SK-N-SH (cell line): ENCODE results near the gene KCNIP4. TPM values are rescaled to one million over a fixed set of nuclear protein-coding genes. Genes with fewer than 3 reads are reported as not detected.

Experiments used
- CTCF ChIA-PET: fragments of 300-600, 350-600 bp; formaldehyde crosslinking; extraction: SDS; loops from one replicate; lab custom pipeline; 2021; lab: Yijun Ruan, JAX
- POLR2A ChIA-PET: fragments of 350-600 bp; sonication (Branson Sonifier 250); formaldehyde crosslinking; extraction: SDS; loops from one replicate; lab custom pipeline; 2020; ENCODE audit warnings: antibody characterized with exemption, inconsistent platforms; lab: Yijun Ruan, JAX
- DNase-seq: peaks from one replicate; pipeline ENCODE4 v3.0.0; 2012
- H2AFZ ChIP-seq: fragments of 200-600 bp; sonication (generic); 2 replicates; pipeline ENCODE4 v1.8.1; 2016; ENCODE audit warnings: antibody characterized with exemption, mild to moderate bottlenecking, low read depth
- H3F3A ChIP-seq: fragments of 200-600 bp; sonication (generic); replicated peaks from 2 replicates; pipeline ENCODE3; 2016; ENCODE audit warnings: antibody characterized with exemption, mild to moderate bottlenecking; ENCODE audit not compliant: insufficient read depth
- H3K27ac ChIP-seq, 2 experiments: fragments of 200-500 bp in 1 of 2; fragments of 200-600 bp in 1 of 2; sonication (Bioruptor generic) in 1 of 2; sonication (generic), shearing (Covaris generic) in 1 of 2; 2 replicates each; pipeline versions ENCODE4 v1.5.1 to v1.6.1; 2014 to 2016; ENCODE audit warnings: low read depth in 2 of 2, inconsistent platforms in 1 of 2, low read length in 1 of 2, mild to moderate bottlenecking in 1 of 2, mixed read lengths in 1 of 2
- H3K27me3 ChIP-seq: fragments of 200-600 bp; sonication (generic), shearing (Covaris generic); 2 replicates; pipeline ENCODE4 v1.6.1; 2016; ENCODE audit warnings: mixed run types; ENCODE audit not compliant: insufficient read depth
- H3K36me3 ChIP-seq, 2 experiments: fragments of 200-500 bp in 1 of 2; fragments of 200-600 bp in 1 of 2; sonication (Bioruptor generic) in 1 of 2; sonication (generic) in 1 of 2; replicated peaks in 1 of 2; 2 replicates each; pipeline versions ENCODE3 to v1.5.1; 2014 to 2016; ENCODE audit warnings: low read length in 1 of 2, mild to moderate bottlenecking in 1 of 2; ENCODE audit not compliant: insufficient read depth in 2 of 2, control insufficient read depth in 1 of 2
- H3K4me1 ChIP-seq, 2 experiments: fragments of 200-500 bp in 1 of 2; fragments of 200-600 bp in 1 of 2; sonication (Bioruptor generic) in 1 of 2; sonication (generic), shearing (Covaris generic) in 1 of 2; 2 replicates each; pipeline versions ENCODE4 v1.5.1 to v1.6.1; 2014 to 2016; ENCODE audit warnings: low read depth in 1 of 2, low read length in 1 of 2, mixed run types in 1 of 2; ENCODE audit not compliant: insufficient read depth in 2 of 2, control insufficient read depth in 1 of 2
- H3K4me2 ChIP-seq: fragments of 200-600 bp; sonication (generic), shearing (Covaris generic); 2 replicates; pipeline ENCODE4 v1.6.1; 2017; ENCODE audit warnings: mixed run types
- H3K4me3 ChIP-seq, 2 experiments: fragments of 200-500 bp in 1 of 2; fragments of 200-600 bp in 1 of 2; sonication (Bioruptor generic) in 1 of 2; sonication (generic), shearing (Covaris generic) in 1 of 2; 2 replicates each; pipeline versions ENCODE4 v1.5.1 to v1.8.1; 2014 to 2016; ENCODE audit warnings: low read depth in 2 of 2, inconsistent platforms in 1 of 2, low read length in 1 of 2, mild to moderate bottlenecking in 1 of 2, mixed read lengths in 1 of 2, moderate library complexity in 1 of 2
- H3K79me2 ChIP-seq: fragments of 200-600 bp; sonication (generic); 2 replicates; pipeline ENCODE4 v1.8.1; 2017; ENCODE audit warnings: mild to moderate bottlenecking; ENCODE audit not compliant: insufficient read depth
- H3K9ac ChIP-seq: fragments of 200-600 bp; sonication (generic); 2 replicates; pipeline ENCODE4 v1.6.1; 2017; ENCODE audit warnings: mixed run types
- H3K9me2 ChIP-seq: fragments of 200-600 bp; sonication (generic); 2 replicates; pipeline ENCODE4 v1.6.1; 2017; ENCODE audit warnings: mixed run types
- H3K9me3 ChIP-seq: fragments of 200-600 bp; sonication (generic); 2 replicates; pipeline ENCODE4 v1.6.1; 2017; ENCODE audit warnings: mixed run types, mild to moderate bottlenecking, moderate library complexity
- H4K20me1 ChIP-seq: fragments of 200-600 bp; sonication (generic); 2 replicates; pipeline ENCODE4 v1.6.1; 2017; ENCODE audit warnings: mild to moderate bottlenecking, mixed run types; ENCODE audit not compliant: insufficient read depth
- CHD2 ChIP-seq: fragments of 150-350 bp; IDR thresholded peaks from 2 replicates; pipeline ENCODE4 v1.6.1; 2018; ENCODE audit warnings: low read length; ENCODE audit not compliant: partially characterized antibody
- ELF1 ChIP-seq: IDR thresholded peaks from 2 replicates; pipeline ENCODE4 v1.4.0; 2012
- EP300 ChIP-seq, 2 experiments: IDR thresholded peaks; 2 replicates each; pipeline versions ENCODE4 v1.4.0 to v1.6.1; 2012; ENCODE audit warnings: borderline replicate concordance in 1 of 2, low read depth in 1 of 2, low read length in 1 of 2
- FOXM1 ChIP-seq: IDR thresholded peaks from 2 replicates; pipeline ENCODE4 v1.4.0; 2012; ENCODE audit warnings: low read depth, mild to moderate bottlenecking
- GATA2 ChIP-seq: sonication (generic); formaldehyde crosslinking; IDR thresholded peaks from 2 replicates; pipeline ENCODE4 v1.5.0; 2020; ENCODE audit warnings: mild to moderate bottlenecking, missing genetic modification reagents
- JUND ChIP-seq: IDR thresholded peaks from 2 replicates; pipeline ENCODE4 v1.4.0; 2012
- MXI1 ChIP-seq: IDR thresholded peaks from 2 replicates; pipeline ENCODE4 v1.6.1; 2012; ENCODE audit warnings: mild to moderate bottlenecking, low read depth, low read length, improper control_type of control experiment
- NRF1 ChIP-seq: IDR thresholded peaks from 2 replicates; pipeline ENCODE4 v1.6.1; 2012; ENCODE audit warnings: low read depth, mild to moderate bottlenecking, low read length
- POLR2AphosphoS5 ChIP-seq: IDR thresholded peaks from 2 replicates; pipeline ENCODE4 v1.6.1; 2012; ENCODE audit warnings: low read depth, low read length
- RAD21 ChIP-seq: IDR thresholded peaks from 2 replicates; pipeline ENCODE4 v1.6.1; 2012; ENCODE audit warnings: mild to moderate bottlenecking, low read length
- RCOR1 ChIP-seq: fragments of 150-350 bp; IDR thresholded peaks from 2 replicates; pipeline ENCODE4 v1.6.1; 2017; ENCODE audit warnings: antibody characterized with exemption, low read length
- RFX5 ChIP-seq: IDR thresholded peaks from 2 replicates; pipeline ENCODE4 v1.6.1; 2012; ENCODE audit warnings: mild to moderate bottlenecking, improper control_type of control experiment, low read length
- SIN3A ChIP-seq: IDR thresholded peaks from 2 replicates; pipeline ENCODE4 v1.6.1; 2012; ENCODE audit warnings: low read depth, mild to moderate bottlenecking, low read length, moderate library complexity, borderline replicate concordance
- SMC3 ChIP-seq: IDR thresholded peaks from 2 replicates; pipeline ENCODE4 v1.6.1; 2012; ENCODE audit warnings: low read depth, low read length, improper control_type of control experiment
- TAF1 ChIP-seq: IDR thresholded peaks from 2 replicates; pipeline ENCODE4 v1.6.1; 2012; ENCODE audit warnings: low read depth, mild to moderate bottlenecking, low read length, moderate library complexity, borderline replicate concordance
- YY1 ChIP-seq: IDR thresholded peaks from 2 replicates; pipeline ENCODE4 v1.4.0; 2012; ENCODE audit warnings: low read depth, mild to moderate bottlenecking
- WGBS: methylation state at CpG from one replicate; pipeline ENCODE4 v1.1.6; 2017; ENCODE audit warnings: low lambda C conversion rate; 5-methylcytosine and 5-hydroxymethylcytosine counted together
- polyA plus RNA-seq, 3 experiments: library from polyadenylated mRNA; depleted of rRNA; stranded (reverse); fragments of >200 nt; gene quantifications; 2 replicates each; pipeline ENCODE4 v1.2.3, GENCODE V29; 2012
- TF ChIP-seq, protein P1 (sequence below): IDR thresholded peaks from 2 replicates; pipeline ENCODE4 v1.4.0; 2012; ENCODE audit warnings: low read depth, borderline replicate concordance
- TF ChIP-seq, protein P2 (sequence below): IDR thresholded peaks from 2 replicates; pipeline ENCODE4 v1.4.0; 2012; ENCODE audit warnings: low read depth, borderline replicate concordance
- TF ChIP-seq, protein P3 (sequence below): fragments of 150-350 bp; IDR thresholded peaks from 2 replicates; pipeline ENCODE4 v1.6.1; 2017; ENCODE audit warnings: antibody characterized with exemption, low read length, low read depth, borderline replicate concordance

The KCNIP4 gene
- polyA plus RNA-seq, 1 of the 3 experiments (the other 2 are of a cell fraction), result 0.18 TPM

GRCh38 chr4:20987191-20987590, 961.4 kb downstream of the KCNIP4 start:
- ChIA-PET CTCF (no interaction called here), POLR2A (no interaction called here)
- H3K4me3 ChIP-seq, result no peak overlapping the region
- no peak overlapping the region for H3K27ac ChIP-seq
- no peak overlapping the region for H3K9ac ChIP-seq
- H3K79me2 ChIP-seq, result no peaks in the 10 kb centered on the region
- peaks cover 0 to 5% of the 10 kb centered on the region in 2 experiments; a peak in 1 of 4 replicates for H3K4me1 ChIP-seq
- no peaks in the 10 kb centered on the region for H4K20me1 ChIP-seq
- H3K4me2 ChIP-seq, result no peak overlapping the region
- no peak for DNase-seq
- no peaks in the 10 kb centered on the region for H3K36me3 ChIP-seq
- no peak overlapping the region for H2AFZ ChIP-seq
- no peaks in the 10 kb centered on the region for H3K27me3 ChIP-seq
- no peaks in the 10 kb centered on the region for H3F3A ChIP-seq
- TF ChIP-seq SMC3 (no peak), TAF1 (no peak), CHD2 (no peak), YY1 (no peak), GATA2 (CRISPR knock-in tag) (no peak), SIN3A (no peak), POLR2AphosphoS5 (no peak), NRF1 (no peak), RCOR1 (no peak), MXI1 (no peak), RFX5 (no peak), ELF1 (no peak), FOXM1 (no peak), JUND (no peak), RAD21 (no peak), EP300 (IDR thresholded peaks at IDR 0.05; ENCODE audit: borderline replicate concordance in 1 of 2, low read depth in 1 of 2, low read length in 1 of 2) (no peak)
- TF ChIP-seq, protein P1, sequence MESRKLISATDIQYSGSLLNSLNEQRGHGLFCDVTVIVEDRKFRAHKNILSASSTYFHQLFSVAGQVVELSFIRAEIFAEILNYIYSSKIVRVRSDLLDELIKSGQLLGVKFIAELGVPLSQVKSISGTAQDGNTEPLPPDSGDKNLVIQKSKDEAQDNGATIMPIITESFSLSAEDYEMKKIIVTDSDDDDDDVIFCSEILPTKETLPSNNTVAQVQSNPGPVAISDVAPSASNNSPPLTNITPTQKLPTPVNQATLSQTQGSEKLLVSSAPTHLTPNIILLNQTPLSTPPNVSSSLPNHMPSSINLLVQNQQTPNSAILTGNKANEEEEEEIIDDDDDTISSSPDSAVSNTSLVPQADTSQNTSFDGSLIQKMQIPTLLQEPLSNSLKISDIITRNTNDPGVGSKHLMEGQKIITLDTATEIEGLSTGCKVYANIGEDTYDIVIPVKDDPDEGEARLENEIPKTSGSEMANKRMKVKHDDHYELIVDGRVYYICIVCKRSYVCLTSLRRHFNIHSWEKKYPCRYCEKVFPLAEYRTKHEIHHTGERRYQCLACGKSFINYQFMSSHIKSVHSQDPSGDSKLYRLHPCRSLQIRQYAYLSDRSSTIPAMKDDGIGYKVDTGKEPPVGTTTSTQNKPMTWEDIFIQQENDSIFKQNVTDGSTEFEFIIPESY, result no peak
- TF ChIP-seq, protein P2, sequence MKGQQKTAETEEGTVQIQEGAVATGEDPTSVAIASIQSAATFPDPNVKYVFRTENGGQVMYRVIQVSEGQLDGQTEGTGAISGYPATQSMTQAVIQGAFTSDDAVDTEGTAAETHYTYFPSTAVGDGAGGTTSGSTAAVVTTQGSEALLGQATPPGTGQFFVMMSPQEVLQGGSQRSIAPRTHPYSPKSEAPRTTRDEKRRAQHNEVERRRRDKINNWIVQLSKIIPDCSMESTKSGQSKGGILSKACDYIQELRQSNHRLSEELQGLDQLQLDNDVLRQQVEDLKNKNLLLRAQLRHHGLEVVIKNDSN, result no peak
- TF ChIP-seq, protein P3, sequence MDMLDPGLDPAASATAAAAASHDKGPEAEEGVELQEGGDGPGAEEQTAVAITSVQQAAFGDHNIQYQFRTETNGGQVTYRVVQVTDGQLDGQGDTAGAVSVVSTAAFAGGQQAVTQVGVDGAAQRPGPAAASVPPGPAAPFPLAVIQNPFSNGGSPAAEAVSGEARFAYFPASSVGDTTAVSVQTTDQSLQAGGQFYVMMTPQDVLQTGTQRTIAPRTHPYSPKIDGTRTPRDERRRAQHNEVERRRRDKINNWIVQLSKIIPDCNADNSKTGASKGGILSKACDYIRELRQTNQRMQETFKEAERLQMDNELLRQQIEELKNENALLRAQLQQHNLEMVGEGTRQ, result no peak
- no peaks in the 10 kb centered on the region for H3K9me2 ChIP-seq
- WGBS, result 43% methylated on average over 2 of the region's 2 CpGs
- H3K9me3 ChIP-seq, result no peaks in the 10 kb centered on the region
